Epithelial cell of proximal tubule (primary cell): ENCODE measurements around the gene TMEM150B. TPM values are rescaled to one million over a fixed set of nuclear protein-coding genes. Genes with fewer than 3 reads are reported as not detected.

Experiments
- DNase-seq: peaks from one replicate; pipeline ENCODE4 v3.0.0-alpha.2; 2011; ENCODE audit warnings: low read depth
- H3K4me3 ChIP-seq: 2 replicates; pipeline ENCODE4 v1.5.1; 2011; ENCODE audit warnings: low read depth, mild to moderate bottlenecking, low read length
- total RNA-seq: library from RNA; depleted of rRNA; stranded (reverse); fragments of >200 nt; gene quantifications from 2 replicates; pipeline ENCODE4 v1.2.3, GENCODE V29; 2015
- TF ChIP-seq, protein P1 (sequence below): conservative IDR thresholded peaks from 2 replicates; pipeline ENCODE4 v1.5.1; 2012; ENCODE audit warnings: low read depth, mild to moderate bottlenecking, low read length

The TMEM150B gene
- total RNA-seq, 1 donor from 2014 or later: not detected

DNA sequence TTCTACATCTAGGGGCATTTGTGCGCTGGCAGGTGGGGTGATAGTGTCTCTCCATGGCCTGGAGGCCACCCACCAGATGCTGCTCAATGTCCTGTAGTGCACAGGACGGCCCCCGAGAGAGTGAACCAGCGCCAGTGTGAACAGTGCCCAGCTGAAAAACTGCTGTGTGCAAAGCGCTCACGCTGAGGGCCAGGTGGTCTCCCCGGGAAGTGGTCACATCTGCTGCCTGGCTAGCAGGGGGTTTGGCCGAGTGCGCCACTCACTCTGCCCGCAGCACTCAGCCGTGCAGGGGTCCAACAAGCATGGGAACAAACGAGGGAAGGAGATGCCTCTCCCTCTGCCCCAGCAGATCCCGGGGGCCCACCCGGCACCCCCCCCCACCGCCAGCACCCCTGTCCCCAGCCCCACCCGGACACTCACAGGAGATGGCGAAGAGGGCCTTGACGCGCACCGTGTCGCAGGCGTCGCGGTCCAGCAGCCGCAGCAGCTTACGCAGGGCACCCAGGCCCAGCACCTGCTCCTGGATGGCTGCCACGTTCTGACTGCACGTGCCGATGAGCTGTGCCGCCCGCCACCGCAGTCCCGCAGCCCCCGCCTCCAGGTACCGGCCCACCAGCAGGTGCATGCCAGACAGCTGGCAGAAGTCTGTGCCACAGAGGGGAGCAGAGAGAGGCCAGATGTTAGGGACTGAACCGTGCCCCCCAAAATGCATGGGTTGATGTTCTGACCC, 51.0 kb downstream of the TMEM150B start:
- TF ChIP-seq, protein P1, sequence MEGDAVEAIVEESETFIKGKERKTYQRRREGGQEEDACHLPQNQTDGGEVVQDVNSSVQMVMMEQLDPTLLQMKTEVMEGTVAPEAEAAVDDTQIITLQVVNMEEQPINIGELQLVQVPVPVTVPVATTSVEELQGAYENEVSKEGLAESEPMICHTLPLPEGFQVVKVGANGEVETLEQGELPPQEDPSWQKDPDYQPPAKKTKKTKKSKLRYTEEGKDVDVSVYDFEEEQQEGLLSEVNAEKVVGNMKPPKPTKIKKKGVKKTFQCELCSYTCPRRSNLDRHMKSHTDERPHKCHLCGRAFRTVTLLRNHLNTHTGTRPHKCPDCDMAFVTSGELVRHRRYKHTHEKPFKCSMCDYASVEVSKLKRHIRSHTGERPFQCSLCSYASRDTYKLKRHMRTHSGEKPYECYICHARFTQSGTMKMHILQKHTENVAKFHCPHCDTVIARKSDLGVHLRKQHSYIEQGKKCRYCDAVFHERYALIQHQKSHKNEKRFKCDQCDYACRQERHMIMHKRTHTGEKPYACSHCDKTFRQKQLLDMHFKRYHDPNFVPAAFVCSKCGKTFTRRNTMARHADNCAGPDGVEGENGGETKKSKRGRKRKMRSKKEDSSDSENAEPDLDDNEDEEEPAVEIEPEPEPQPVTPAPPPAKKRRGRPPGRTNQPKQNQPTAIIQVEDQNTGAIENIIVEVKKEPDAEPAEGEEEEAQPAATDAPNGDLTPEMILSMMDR: no peak
- no peak overlapping the region for H3K4me3 ChIP-seq
- DNase-seq: no peak

DNA sequence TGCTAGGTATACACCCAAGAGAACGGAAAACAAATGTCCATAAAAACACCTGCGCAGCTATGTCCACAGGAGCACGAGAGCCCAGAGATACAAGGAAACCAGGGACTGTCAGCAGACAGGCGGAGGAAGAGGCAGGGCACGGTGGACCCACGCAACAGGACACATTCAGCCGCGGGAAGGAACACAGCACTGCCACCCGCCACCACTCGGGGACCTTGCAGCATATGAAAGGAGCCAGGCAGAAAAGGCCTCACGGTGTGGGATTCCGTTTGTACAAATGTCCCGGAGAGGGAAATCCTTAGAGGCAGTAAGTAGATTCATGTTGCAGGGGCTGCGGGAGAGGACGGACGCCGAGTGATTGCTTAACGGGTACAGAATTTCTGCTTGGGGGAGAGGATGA, 53.0 kb downstream of the TMEM150B start:
- no peak overlapping the region for H3K4me3 ChIP-seq
- TF ChIP-seq, protein P1: no peak

DNA sequence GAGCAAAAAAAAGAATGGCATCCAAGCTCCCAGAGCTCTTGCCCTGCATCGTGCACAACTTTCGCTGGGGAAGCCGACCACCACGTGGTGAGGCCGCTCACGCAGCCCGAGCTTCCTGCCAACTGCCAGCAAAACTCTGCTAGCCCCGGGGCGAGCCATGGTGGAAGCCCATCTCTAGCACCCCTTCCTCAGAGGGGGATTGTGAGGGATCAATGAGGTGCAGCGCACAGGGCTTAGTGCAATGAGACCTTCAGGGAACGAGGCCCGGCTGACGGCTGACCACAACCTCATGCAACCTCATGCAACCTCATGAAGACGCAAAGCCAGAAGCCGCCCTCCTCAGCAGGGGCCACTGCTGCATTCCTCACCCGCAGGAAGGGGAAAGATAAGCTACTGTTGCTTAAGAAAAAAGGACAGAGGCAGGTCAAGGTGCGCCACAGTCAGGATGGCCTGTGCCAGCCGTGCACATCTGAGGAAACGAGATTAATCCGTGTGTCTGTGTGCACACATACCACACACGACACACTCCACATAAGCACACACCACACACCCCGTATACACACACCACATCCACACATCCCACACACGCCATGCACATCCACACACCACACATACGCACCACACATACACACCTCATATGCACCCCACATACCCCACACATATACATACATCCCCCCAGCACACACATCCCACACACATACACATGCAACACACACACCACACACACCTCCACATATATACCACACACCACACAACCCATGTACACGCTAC, 54.8 kb downstream of the TMEM150B start:
- DNase-seq: no peak
- TF ChIP-seq, protein P1: no peak

More for the DNA sequence above, 53.0 kb downstream of the TMEM150B start:
- no peak for DNase-seq

DNA sequence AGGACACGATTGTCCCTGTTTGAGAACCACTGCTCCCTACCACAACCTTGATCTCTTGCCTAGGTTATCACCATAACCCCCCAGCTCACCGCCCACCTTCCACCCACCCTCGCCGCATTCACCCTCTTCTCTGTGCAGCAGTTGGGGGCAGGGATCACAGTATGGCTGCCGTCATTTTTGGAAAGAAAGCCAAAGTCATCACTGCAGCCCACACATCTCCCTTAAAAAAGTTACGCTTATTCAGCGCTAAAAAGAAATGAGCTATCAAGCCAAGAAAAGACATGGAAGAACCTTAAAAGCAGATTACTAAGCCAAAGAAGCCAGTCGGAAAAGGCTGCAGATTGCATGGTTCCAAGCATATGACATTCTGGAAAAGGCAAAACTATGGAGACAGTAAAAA, 55.8 kb downstream of the TMEM150B start:
- H3K4me3 ChIP-seq: no peak overlapping the region
- no peak for DNase-seq
- TF ChIP-seq, protein P1: no peak

More for the DNA sequence above, 54.8 kb downstream of the TMEM150B start:
- no peak overlapping the region for H3K4me3 ChIP-seq

DNA sequence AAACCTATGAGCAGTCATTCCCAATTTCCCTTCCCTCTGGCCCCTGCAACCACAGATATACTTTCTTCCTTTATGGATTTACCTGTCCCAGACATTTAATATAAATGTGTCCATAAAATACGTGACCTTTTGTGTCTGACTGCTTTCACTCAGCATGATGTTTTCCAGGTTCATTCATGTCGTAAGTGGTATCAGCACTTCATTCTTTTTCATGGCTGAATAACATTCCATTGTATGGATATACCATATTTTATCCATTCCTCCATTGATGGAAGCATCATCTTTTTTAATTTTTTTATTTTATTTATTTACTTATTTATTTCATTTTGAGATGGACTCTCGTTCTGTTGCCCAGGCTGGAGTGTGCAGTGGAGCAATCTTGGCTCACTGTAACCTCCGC, 58.3 kb downstream of the TMEM150B start:
- no peak overlapping the region for H3K4me3 ChIP-seq
- DNase-seq: no peak
- TF ChIP-seq, protein P1: no peak

DNA sequence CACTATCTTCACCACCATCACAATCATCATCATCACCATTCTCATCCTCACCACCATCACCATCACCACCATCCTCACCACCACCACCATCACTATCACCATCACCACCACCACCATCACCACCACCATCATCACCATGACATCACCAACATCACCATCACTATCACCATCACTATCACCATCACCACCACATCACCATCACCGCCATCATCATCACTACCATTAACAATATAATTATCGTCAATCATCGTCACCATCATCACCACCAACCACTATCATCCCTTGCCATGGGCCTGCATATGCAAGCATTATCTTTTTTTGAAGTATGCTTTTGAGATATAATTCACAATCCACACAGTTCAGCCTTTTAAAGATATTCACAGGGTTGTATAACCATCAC, 58.7 kb downstream of the TMEM150B start:
- no peak overlapping the region for H3K4me3 ChIP-seq
- DNase-seq: no peak
- TF ChIP-seq, protein P1: no peak
